IMR-90 (cell line): ENCODE measurements around the gene ZNF514. TPM values are rescaled to one million over a fixed set of nuclear protein-coding genes. Genes with fewer than 3 reads are reported as not detected.

Source experiments
- ATAC-seq: fragments of 200-7000 bp; cut with Tn5 transposase; 2 replicates; pipeline ENCODE4 v1.9.1; 2020; ENCODE audit warnings: low read depth, mild to moderate bottlenecking, moderate library complexity
- BruUV-seq: library from RNA; stranded (reverse); fragments of 400-500 nt; replicated peaks from 2 replicates; lab custom pipeline; 2021; lab: Mats Ljungman, UMichigan
- CTCF ChIA-PET: fragments of 300-600 bp; formaldehyde crosslinking; extraction: SDS; loops from one replicate; lab custom pipeline; 2021; ENCODE audit warnings: antibody characterized with exemption; lab: Yijun Ruan, JAX
- POLR2A ChIA-PET: fragments of 300-600 bp; sonication (Branson Sonifier 250); formaldehyde crosslinking; loops from one replicate; lab custom pipeline; 2022; ENCODE audit warnings: antibody characterized with exemption; ENCODE audit not compliant: unreplicated experiment; lab: Charles Lee
- DNase-seq: peaks from one replicate; pipeline ENCODE4 v3.0.0; 2013
- H2AFZ ChIP-seq: replicated peaks from 2 replicates; pipeline ENCODE3; 2013; ENCODE audit warnings: low read length, mild to moderate bottlenecking; ENCODE audit not compliant: poor library complexity
- H2AK5ac ChIP-seq: 2 replicates; pipeline ENCODE4 v1.6.1; 2013; ENCODE audit warnings: low read depth, low read length, inconsistent platforms
- H2AK9ac ChIP-seq: replicated peaks from 2 replicates; pipeline ENCODE3; 2013; ENCODE audit warnings: mild to moderate bottlenecking, low read depth, low read length, moderate library complexity; ENCODE audit not compliant: poor library complexity
- H2BK120ac ChIP-seq: 2 replicates; pipeline ENCODE4 v1.6.1; 2013; ENCODE audit warnings: low read depth, low read length, inconsistent platforms
- H2BK15ac ChIP-seq: 3 replicates; pipeline ENCODE4 v1.6.1; 2013; ENCODE audit warnings: low read depth, low read length, inconsistent platforms
- H2BK20ac ChIP-seq: 2 replicates; pipeline ENCODE4 v1.6.1; 2013; ENCODE audit warnings: low read depth, mild to moderate bottlenecking, inconsistent platforms, low read length, moderate library complexity
- H2BK5ac ChIP-seq: 2 replicates; pipeline ENCODE4 v1.6.1; 2013; ENCODE audit warnings: mild to moderate bottlenecking, low read depth, low read length, inconsistent platforms; ENCODE audit not compliant: poor library complexity, severe bottlenecking
- H3K14ac ChIP-seq: replicated peaks from 2 replicates; pipeline ENCODE4 v1.6.1; 2013; ENCODE audit warnings: low read depth, low read length, inconsistent platforms
- H3K18ac ChIP-seq: 2 replicates; pipeline ENCODE4 v1.6.1; 2013; ENCODE audit warnings: low read depth, low read length, control low read depth
- H3K23ac ChIP-seq: 2 replicates; pipeline ENCODE4 v1.6.1; 2013; ENCODE audit warnings: low read depth, low read length, inconsistent platforms
- H3K27ac ChIP-seq: 2 replicates; pipeline ENCODE4 v1.5.1; 2013; ENCODE audit warnings: mild to moderate bottlenecking, control low read depth, low read length; ENCODE audit not compliant: insufficient read depth
- H3K27me3 ChIP-seq: 2 replicates; pipeline ENCODE4 v1.6.1; 2013; ENCODE audit warnings: low read length; ENCODE audit not compliant: control insufficient read depth, insufficient read depth
- H3K36me3 ChIP-seq: 2 replicates; pipeline ENCODE4 v1.6.1; 2013; ENCODE audit warnings: low read length, mixed read lengths; ENCODE audit not compliant: control insufficient read depth, insufficient read depth
- H3K4ac ChIP-seq: 2 replicates; pipeline ENCODE4 v1.6.1; 2013; ENCODE audit warnings: low read depth, low read length, inconsistent platforms
- H3K4me1 ChIP-seq: 2 replicates; pipeline ENCODE4 v1.6.1; 2013; ENCODE audit warnings: low read length, mixed read lengths; ENCODE audit not compliant: control insufficient read depth, insufficient read depth
- H3K4me2 ChIP-seq: 2 replicates; pipeline ENCODE4 v1.6.1; 2013; ENCODE audit warnings: low read depth, mild to moderate bottlenecking, control low read depth, low read length, moderate library complexity
- H3K4me3 ChIP-seq: 2 replicates; pipeline ENCODE4 v1.5.1; 2013; ENCODE audit warnings: low read depth, mild to moderate bottlenecking, control low read depth, low read length, moderate library complexity; ENCODE audit not compliant: insufficient read depth
- H3K56ac ChIP-seq: 2 replicates; pipeline ENCODE4 v1.6.1; 2013; ENCODE audit warnings: low read length, inconsistent platforms; ENCODE audit not compliant: insufficient read depth; ENCODE audit errors: extremely low read depth
- H3K79me1 ChIP-seq, 2 experiments: 2 replicates each; pipeline ENCODE4 v1.6.1; 2013; ENCODE audit warnings: low read length in 2 of 2, inconsistent platforms in 1 of 2, low read depth in 1 of 2
- H3K9ac ChIP-seq: 2 replicates; pipeline ENCODE4 v1.6.1; 2013; ENCODE audit warnings: low read depth, low read length, control low read depth
- H3K9me1 ChIP-seq: 2 replicates; pipeline ENCODE4 v1.6.1; 2013; ENCODE audit warnings: low read length, inconsistent platforms; ENCODE audit not compliant: insufficient read depth
- H3K9me3 ChIP-seq: 2 replicates; pipeline ENCODE4 v1.6.1; 2013; ENCODE audit warnings: low read length; ENCODE audit not compliant: control insufficient read depth, insufficient read depth
- H4K20me1 ChIP-seq: 2 replicates; pipeline ENCODE4 v1.6.1; 2013; ENCODE audit warnings: low read length, inconsistent platforms; ENCODE audit not compliant: insufficient read depth
- H4K5ac ChIP-seq: 2 replicates; pipeline ENCODE4 v1.6.1; 2013; ENCODE audit warnings: mild to moderate bottlenecking, low read depth, low read length, control low read depth
- H4K8ac ChIP-seq, 2 experiments: 2 replicates each; pipeline ENCODE4 v1.6.1; 2013; ENCODE audit warnings: low read depth in 2 of 2, low read length in 2 of 2, control low read depth in 1 of 2, inconsistent platforms in 1 of 2
- H4K91ac ChIP-seq: 2 replicates; pipeline ENCODE4 v1.6.1; 2013; ENCODE audit warnings: low read depth, low read length, inconsistent platforms; ENCODE audit not compliant: insufficient read depth
- CEBPB ChIP-seq: IDR thresholded peaks from 2 replicates; pipeline ENCODE4 v1.6.1; 2012; ENCODE audit warnings: low read depth, low read length, improper control_type of control experiment
- CHD1 ChIP-seq: IDR thresholded peaks from 2 replicates; pipeline ENCODE4 v1.6.1; 2012; ENCODE audit warnings: low read depth, low read length, improper control_type of control experiment
- FOS ChIP-seq: fragments of 150-350 bp; IDR thresholded peaks from 2 replicates; pipeline ENCODE4 v1.6.1; 2016; ENCODE audit warnings: low read depth, low read length
- MAFK ChIP-seq: IDR thresholded peaks from 2 replicates; pipeline ENCODE4 v1.6.1; 2012; ENCODE audit warnings: low read depth, low read length, improper control_type of control experiment
- MAZ ChIP-seq: IDR thresholded peaks from 2 replicates; pipeline ENCODE4 v1.6.1; 2012; ENCODE audit warnings: low read depth, mild to moderate bottlenecking, low read length, improper control_type of control experiment, moderate library complexity, borderline replicate concordance
- MXI1 ChIP-seq: IDR thresholded peaks from 2 replicates; pipeline ENCODE4 v1.6.1; 2012; ENCODE audit warnings: low read depth, mild to moderate bottlenecking, low read length, moderate library complexity, borderline replicate concordance
- POLR2A ChIP-seq: IDR thresholded peaks from 2 replicates; pipeline ENCODE4 v1.6.1; 2012; ENCODE audit warnings: mild to moderate bottlenecking, low read depth, low read length
- RFX5 ChIP-seq: IDR thresholded peaks from 2 replicates; pipeline ENCODE4 v1.8.0; 2012; ENCODE audit warnings: low read depth, mild to moderate bottlenecking, low read length, moderate library complexity
- WGBS, 2 experiments: methylation state at CpG; one replicate each; pipeline versions ENCODE4 v1.1.5 to v1.1.7; 2013; ENCODE audit warnings: missing lambda C conversion rate in 2 of 2; ENCODE audit not compliant: insufficient read length in 1 of 2; ENCODE audit errors: extremely low coverage in 2 of 2; 5-methylcytosine and 5-hydroxymethylcytosine counted together
- dilution Hi-C: fragments of 300-500 bp; cut with HindIII; formaldehyde crosslinking; loops from one replicate; pipeline ENCODE4 v1.14.3; 2018; ENCODE audit warnings: low sequenced_read_pairs; ENCODE audit not compliant: unreplicated experiment
- in situ Hi-C: fragments of 300-500 bp; cut with MboI; formaldehyde crosslinking; loops from 3 replicates; pipeline ENCODE4 v1.14.3; 2019; ENCODE audit warnings: low sequenced_read_pairs, inconsistent platforms, mixed read lengths
- intact Hi-C: fragments of 100-400 bp; cut with micrococcal nuclease; formaldehyde crosslinking; loops from 2 replicates; pipeline ENCODE4 v1.10.0; 2022
- polyA plus RNA-seq, 3 experiments: library from polyadenylated mRNA; depleted of rRNA; stranded (reverse); fragments of >200 nt; gene quantifications; 2 replicates each; pipeline ENCODE4 v1.2.3, GENCODE V29; 2012; ENCODE audit warnings: low replicate concordance in 1 of 3
- total RNA-seq: library from RNA; depleted of rRNA; stranded (reverse); fragments of >200 nt; gene quantifications from 2 replicates; pipeline ENCODE4 v1.2.3, GENCODE V29; 2012
- TF ChIP-seq, protein P1 (sequence below): fragments of 150-350 bp; IDR thresholded peaks from 2 replicates; pipeline ENCODE4 v1.6.1; 2017; ENCODE audit warnings: mild to moderate bottlenecking, antibody characterized with exemption, low read length, low read depth
- TF ChIP-seq, protein P2 (sequence below): conservative IDR thresholded peaks from 2 replicates; pipeline ENCODE4 v1.5.1; 2012; ENCODE audit warnings: mild to moderate bottlenecking, low read depth, low read length, improper control_type of control experiment

The ZNF514 gene
- total and polyA plus RNA-seq, 2 of the 4 experiments (the other 2 are of a cell fraction), result 5.3 to 6.5 TPM

DNA sequence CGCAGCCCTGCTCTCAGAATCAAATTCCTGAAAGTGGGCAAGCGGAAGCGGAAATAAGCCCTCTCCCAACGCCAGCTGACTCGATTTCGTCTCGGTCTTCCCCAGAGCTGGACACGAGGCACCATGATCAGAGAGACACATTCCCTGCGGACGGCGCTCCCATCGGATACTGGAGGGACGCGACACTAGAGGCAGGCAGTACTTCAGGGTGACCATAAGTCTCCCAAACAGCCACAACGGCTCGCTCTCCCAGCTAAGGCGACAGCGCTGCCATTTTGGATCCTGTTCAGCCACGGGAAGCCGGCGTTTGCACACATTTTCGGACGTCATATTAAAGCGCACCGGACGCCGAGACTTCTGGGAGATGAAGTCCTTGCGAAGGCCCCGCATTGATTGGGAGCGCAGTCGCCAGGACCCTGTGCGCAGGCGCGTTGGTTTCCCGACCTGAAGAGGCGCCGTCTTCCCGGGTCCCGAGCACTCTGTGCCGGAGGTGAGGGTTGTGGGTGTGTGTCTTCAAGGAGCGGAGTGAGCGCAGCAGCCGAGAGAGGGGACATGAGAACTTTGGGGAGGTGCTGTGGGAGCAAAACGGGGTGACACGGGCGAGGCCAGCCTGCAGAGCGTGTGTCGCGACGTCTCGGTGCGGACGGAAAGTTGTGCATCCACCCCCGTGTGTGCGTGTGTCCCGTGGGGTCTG, 5.9 kb upstream of the ZNF514 start, which contains the start of gene ZNF2:
TSS of gene ZNF2 (plus strand) at position 439 of the 694 bp plus-strand sequence. CDS start 10,418 bp downstream, outside the sequence.
- peak within 1 kb of the TSS; percentile 91 for H2AK9ac ChIP-seq
- H3K23ac ChIP-seq, result peak within 1 kb of the TSS; percentile 99
- H4K8ac ChIP-seq, result peak within 1 kb of the TSS; percentile 95 to 100
- peak within 1 kb of the TSS; percentile 85; the same call in 1 of the 2 replicates for H2AK5ac ChIP-seq
- CTCF ChIA-PET, result no interaction called here
- ATAC-seq (peak; percentile 98), DNase-seq (peak; percentile 98)
- in situ Hi-C loops, result no loop called here
- intact Hi-C loops, result loop anchor here (5.0 kb wide), 2 partner anchors 42 to 43 kb away; partner anchors contain the start of genes MRPS5 and ZNF892
- no peaks in the 10 kb centered on the region for H3K36me3 ChIP-seq
- no peaks in the 10 kb centered on the region for H3K27me3 ChIP-seq
- peak within 1 kb of the TSS; percentile 97 for H3K56ac ChIP-seq
- peak within 1 kb of the TSS; percentile 98 for H4K5ac ChIP-seq
- peak within 1 kb of the TSS; percentile 97 for H2BK120ac ChIP-seq
- no peaks in the 10 kb centered on the region for H4K20me1 ChIP-seq
- WGBS, 2 experiments, result 1% methylated on average over 23 of the region's 56 CpGs; no CpG with 5 or more reads in 1 of the 2 experiments
- peak within 1 kb of the TSS; percentile 94 for H3K4me2 ChIP-seq
- peak within 1 kb of the TSS; percentile 100 for H2AFZ ChIP-seq
- no peaks in the 10 kb centered on the region for H3K9me3 ChIP-seq
- H3K27ac ChIP-seq, result peak within 1 kb of the TSS; percentile 97
- peak within 1 kb of the TSS; percentile 92 for H3K18ac ChIP-seq
- dilution Hi-C loops, result no loop called here
- POLR2A ChIA-PET, result no interaction called here
- H3K4me3 ChIP-seq, result peak within 1 kb of the TSS; percentile 77
- peak within 1 kb of the TSS; percentile 99 for H2BK5ac ChIP-seq
- peaks cover 19 to 24% of the 10 kb centered on the region in 2 experiments for H3K79me1 ChIP-seq
- peak within 1 kb of the TSS; percentile 99 for H3K4ac ChIP-seq
- no TSS peak for BruUV-seq
- peak within 1 kb of the TSS; percentile 99 for H2BK15ac ChIP-seq
- H4K91ac ChIP-seq, result peak within 1 kb of the TSS; percentile 99
- H3K9ac ChIP-seq, result peak within 1 kb of the TSS; percentile 95
- H3K4me1 ChIP-seq, result no peaks in the 10 kb centered on the region
- TF ChIP-seq, protein P1, sequence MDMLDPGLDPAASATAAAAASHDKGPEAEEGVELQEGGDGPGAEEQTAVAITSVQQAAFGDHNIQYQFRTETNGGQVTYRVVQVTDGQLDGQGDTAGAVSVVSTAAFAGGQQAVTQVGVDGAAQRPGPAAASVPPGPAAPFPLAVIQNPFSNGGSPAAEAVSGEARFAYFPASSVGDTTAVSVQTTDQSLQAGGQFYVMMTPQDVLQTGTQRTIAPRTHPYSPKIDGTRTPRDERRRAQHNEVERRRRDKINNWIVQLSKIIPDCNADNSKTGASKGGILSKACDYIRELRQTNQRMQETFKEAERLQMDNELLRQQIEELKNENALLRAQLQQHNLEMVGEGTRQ, result peak; percentile 16
- TF ChIP-seq MXI1 (0 out of 2 replicates have a peak, but pooled peaks have one; percentile 68), MAZ (0 out of 2 replicates have a peak, but pooled peaks have one; percentile 5), POLR2A (peak; percentile 93), CEBPB (peak; percentile 43; the same call in 1 of the 2 replicates), RFX5 (no peak), CHD1 (no peak), FOS (no peak), MAFK (no peak)
- TF ChIP-seq, protein P2, sequence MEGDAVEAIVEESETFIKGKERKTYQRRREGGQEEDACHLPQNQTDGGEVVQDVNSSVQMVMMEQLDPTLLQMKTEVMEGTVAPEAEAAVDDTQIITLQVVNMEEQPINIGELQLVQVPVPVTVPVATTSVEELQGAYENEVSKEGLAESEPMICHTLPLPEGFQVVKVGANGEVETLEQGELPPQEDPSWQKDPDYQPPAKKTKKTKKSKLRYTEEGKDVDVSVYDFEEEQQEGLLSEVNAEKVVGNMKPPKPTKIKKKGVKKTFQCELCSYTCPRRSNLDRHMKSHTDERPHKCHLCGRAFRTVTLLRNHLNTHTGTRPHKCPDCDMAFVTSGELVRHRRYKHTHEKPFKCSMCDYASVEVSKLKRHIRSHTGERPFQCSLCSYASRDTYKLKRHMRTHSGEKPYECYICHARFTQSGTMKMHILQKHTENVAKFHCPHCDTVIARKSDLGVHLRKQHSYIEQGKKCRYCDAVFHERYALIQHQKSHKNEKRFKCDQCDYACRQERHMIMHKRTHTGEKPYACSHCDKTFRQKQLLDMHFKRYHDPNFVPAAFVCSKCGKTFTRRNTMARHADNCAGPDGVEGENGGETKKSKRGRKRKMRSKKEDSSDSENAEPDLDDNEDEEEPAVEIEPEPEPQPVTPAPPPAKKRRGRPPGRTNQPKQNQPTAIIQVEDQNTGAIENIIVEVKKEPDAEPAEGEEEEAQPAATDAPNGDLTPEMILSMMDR, result no peak
- peak within 1 kb of the TSS; percentile 99 for H3K14ac ChIP-seq
- peak within 1 kb of the TSS; percentile 72 for H2BK20ac ChIP-seq
- H3K9me1 ChIP-seq, result no peaks in the 10 kb centered on the region
